Measurements from ENCODE around the gene C10orf67.

- no peak for TF ChIP-seq CTCF (IDR thresholded peaks at IDR 0.05)
- no peak for TF ChIP-seq POLR2A (IDR thresholded peaks at IDR 0.05; ENCODE audit: low read depth)
- TF ChIP-seq POLR2AphosphoS5 (IDR thresholded peaks at IDR 0.05), result no peak
- no peak for TF ChIP-seq EP300 (IDR thresholded peaks at IDR 0.05)
These were observed 81.7 kb downstream of the C10orf67 start for GRCh38 chr10:23262928-23263327.
